NOMO-1 treated with dmso at 0.1 percent for 144 hours (cell line): ENCODE measurements around the gene CD33.

ENCODE experiments used
- DNase-seq: peaks from one replicate; lab custom pipeline; 2025; ENCODE audit not compliant: unreplicated experiment; lab: John Stamatoyannopoulos, UW

The CD33 gene

GRCh38 chr19:51224898-51225393, at the start of gene CD33:
Gene CD33 (plus strand): TSS chr19:51225080. CDS start chr19:51225119, 39 bp downstream.
- DNase-seq, result peak; percentile 70

DNA sequence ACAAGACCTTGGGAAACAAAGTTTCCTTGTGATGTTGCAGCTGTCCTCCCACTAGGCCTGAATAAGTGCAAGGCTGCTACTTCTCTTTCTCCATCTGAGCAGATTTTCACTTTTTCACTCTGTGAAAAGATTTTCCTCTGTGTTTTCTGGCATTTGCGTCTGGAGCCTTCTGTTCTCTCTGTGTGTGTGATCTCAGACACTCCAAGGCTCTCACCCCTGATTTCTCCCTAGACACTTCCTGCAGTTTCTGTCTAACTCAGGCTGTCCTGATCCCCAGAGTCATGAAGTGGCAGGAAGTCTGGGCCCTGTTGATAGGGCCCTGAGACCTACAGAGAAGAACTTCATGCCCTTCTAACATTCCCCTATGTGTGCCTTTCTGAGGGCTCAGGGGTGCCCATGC, 45.6 kb upstream of the CD33 start:
- DNase-seq, result no peak

DNA sequence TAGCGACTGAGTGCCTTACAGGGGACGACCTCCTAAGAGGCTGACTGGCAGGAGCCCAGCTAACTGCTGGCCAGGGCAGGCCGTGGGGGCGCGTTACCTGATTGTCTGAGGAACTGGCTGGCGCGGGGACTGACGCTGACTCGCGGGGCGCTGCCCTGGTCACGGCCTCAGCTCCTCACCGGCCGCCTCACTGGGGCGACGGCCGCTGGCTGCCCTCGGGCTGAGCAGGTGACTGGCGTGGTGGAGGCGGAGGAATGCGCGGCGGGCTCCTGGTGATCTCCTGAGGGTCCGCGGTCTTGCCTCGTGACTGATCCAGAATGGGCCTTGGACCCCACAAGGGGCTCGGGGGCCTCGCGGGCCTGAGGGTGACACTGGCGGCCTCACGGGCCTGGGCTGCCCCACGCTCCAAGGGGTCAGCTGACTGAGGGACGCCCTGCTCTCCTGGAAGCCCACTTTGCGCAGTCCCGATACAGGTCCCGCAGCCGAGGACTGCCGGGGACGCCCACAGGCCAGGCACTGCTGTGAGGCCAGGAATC, 43.4 kb upstream of the CD33 start:
- no peak for DNase-seq

GRCh38 chr19:51181913-51182419, 42.9 kb upstream of the CD33 start:
- peak; percentile 53 for DNase-seq

GRCh38 chr19:51183629-51184028, 41.3 kb upstream of the CD33 start:
- DNase-seq, result no peak

DNA sequence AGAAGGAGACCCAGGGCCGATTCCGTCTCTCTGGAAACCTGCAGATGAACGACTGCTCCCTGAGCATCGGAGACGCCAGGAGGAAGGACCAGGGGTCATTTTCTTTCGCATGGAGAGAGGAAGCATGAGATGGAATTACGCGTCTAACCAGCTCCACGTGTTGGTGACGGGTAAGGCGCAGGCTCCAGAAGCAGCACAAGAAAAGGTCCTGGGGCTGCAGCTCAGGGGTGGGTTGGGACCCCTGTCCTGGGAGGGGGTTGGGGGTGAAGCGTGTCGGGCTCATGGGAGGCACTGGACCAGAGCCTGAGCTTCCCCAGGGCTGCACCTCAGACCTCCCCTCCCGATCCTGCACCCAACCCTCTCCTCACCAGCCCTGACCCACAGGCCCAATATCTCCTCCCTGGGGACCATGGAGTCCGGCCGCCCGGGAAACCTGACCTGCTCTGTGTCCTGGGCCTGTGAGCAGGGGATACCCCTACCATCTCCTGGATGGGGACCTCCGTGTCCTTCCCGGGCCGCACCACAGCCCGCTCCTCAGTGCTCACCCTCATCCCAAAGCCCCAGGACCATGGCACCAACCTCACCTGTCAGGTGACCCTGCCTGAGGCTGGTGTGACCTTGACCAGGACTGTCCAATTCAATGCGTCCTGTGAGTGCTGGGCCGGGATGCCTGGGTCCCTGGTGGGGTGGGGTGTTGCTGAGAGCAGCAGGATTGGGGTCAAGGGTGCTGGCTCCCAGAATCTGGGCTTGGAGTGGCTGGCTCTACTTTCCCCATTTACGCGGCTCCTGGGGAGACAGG, 39.6 kb upstream of the CD33 start:
- DNase-seq, result no peak

- DNase-seq, result no peak
These were observed 39.0 kb upstream of the CD33 start for GRCh38 chr19:51185868-51186215.

GRCh38 chr19:51186323-51186722, 38.6 kb upstream of the CD33 start:
- no peak for DNase-seq

DNA sequence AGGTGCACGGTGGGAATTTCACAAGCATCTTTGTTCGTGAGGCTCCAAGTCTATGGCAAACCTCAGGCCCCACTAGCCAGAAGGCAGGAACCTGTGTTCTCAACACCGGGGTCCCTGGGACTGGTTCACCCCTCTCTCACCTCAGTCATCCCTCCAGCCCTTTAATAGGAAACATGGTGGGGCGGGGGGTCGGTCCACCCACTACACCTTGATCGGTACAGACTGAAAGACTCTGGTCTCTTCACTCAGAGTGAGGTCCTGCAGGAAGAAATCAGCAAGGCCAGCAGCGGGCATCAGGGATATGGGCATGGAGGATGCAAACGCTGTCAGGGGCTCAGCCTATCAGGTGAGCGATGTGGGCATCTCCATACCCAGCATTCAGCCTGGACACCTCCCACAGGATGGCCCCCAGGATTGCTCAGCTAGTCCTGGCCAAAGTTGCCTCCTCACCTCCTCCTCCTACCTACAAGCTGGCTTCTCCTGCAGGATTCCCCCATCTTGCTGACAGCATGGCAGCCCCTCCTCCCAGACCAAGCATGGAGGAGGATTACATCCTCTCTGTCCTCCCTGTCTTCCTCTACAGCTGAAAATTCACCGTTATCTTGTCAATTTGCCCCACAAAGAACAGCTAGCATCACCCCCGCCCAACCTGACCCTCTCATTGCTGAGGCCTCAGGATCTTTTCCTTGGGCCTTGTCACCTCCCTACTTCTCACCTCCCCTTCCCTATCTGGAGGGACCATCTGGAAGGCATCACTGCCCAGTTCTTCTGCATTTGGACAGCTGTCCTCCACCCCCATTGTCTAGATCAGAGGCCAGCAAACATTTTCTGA, 37.3 kb upstream of the CD33 start:
- no peak for DNase-seq

GRCh38 chr19:51188227-51188559, 36.7 kb upstream of the CD33 start:
- DNase-seq, result no peak

DNA sequence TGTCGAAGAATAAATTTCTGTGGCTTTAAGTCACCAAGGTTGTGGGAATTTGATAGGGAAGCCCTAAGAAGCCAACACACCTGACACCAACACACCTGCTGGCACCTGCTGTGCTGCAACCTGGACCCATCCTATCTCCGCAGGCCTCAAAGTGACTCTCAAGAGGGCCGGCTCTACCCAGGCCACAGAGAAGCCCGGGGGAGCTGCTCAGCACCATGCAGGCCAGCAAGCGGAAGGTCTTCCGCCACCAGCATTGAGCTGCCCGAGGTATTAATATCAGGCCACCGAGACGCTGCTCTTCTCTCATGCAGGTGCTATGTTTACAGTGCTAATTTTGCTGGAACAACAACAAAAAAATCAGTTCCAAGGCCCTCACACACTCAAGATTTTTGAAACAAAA, 32.2 kb upstream of the CD33 start:
- no peak for DNase-seq

DNA sequence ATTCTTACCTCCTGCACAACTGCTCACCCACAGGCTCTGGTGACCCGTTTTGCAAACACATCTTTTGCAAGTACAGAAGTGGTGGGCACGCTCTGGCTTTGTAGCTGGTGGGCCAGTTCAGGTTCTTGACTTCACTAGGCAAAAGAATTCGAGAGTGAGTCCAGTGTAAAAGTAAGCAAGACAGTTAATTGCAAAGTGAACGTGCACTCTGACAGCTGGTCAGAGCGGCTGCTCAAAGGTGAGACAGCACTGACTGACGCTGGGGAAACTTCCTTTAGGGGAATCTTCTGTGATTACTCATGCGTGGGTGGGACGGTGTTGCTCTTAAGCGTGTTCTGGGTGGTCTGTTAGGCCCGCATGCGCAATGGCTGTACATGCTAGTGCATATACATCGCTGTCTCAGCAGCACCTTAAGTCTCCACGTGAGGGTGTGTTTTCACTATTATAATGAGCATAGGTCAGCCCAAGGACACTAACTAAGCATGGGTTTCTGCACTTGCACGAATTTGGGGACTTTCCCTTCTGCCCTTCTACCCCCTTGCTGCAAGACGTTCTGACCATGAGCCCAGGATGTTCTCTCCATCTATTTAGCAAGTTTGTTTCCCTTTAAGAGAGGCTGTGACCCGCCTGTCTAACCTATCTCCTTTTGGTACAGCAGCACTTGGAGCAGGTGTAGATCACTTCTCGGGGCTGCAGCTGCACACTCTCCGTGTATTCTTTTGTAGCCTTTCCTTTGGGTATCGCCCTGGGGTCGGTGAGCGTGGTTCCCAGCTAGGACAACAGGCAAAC, 30.2 kb upstream of the CD33 start:
- DNase-seq, result no peak

GRCh38 chr19:51195316-51195586, 29.6 kb upstream of the CD33 start:
- DNase-seq, result no peak

GRCh38 chr19:51195616-51196015, 29.3 kb upstream of the CD33 start:
- no peak for DNase-seq

DNA sequence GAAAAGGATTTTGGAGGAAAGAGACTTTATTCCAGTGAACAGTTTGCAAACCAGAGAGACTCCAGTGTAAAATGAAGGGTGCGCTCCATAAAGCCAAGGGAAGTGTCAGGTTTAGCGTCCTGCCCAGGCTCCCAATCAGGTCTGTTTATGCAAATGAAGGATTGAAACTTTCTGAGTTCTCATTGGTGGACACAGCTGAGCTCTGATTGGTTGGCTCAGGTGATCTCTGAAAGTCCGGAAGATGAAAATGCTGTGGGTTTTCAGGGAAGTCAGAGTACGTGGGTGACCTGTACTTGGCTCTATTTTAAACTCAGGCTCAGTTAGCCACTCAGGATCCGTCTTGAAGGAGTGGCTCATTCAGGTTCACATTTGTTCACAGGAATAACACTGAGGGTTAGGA, 28.7 kb upstream of the CD33 start:
- no peak for DNase-seq

- no peak for DNase-seq
These were observed 26.2 kb upstream of the CD33 start for GRCh38 chr19:51198641-51199040.

DNA sequence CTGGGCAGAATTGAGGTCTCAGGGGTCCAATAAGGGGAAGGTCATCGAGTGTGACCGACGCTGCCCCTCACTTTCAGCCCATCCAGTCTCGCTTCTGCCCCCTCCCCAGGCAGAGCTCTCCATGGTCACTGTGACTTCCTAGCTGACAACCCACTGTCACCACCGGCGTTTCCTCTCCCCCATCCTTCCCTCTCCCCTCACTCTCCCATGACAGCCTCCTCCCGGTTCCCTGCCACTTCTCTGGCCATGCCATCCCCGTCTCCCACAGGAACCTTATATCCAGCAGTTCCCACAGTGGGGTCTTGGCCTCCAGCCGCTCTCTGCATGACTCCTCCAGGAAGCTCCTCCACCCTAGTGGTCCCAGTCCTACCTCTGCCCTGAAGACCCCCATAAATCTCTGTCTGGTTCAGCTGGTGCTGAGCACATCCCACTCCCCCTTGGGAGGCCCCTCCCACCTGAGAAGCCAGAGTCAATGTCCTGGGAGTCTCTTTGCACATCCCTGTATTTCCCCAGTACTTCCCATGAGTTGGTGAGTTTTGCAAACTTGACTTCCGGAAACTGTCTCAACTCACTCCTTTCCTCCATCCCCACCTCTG, 24.7 kb upstream of the CD33 start:
- no peak for DNase-seq

- DNase-seq, result no peak
These were observed 23.2 kb upstream of the CD33 start for GRCh38 chr19:51201712-51202111.

DNA sequence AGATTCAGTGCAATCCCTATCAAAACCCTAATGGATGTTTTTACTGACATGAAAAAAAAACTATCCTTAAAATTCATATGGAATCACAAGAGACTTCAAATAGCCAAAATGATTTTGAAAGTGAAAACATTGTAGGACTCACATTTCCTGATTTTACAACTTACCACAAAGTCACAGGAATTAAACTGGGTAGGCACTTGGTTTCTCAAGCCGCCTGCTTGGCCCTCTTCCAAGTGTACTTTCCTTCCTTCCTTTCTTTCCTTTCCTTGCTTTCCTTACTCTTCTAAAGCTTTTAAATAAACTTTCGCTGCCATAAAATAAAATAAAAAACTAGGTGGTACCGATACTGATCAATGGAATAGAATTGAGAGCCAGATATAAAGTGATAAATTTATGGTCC, 21.0 kb upstream of the CD33 start:
- no peak for DNase-seq

- no peak for DNase-seq
These were observed 20.6 kb upstream of the CD33 start for GRCh38 chr19:51204321-51204720.

- DNase-seq, result no peak
These were observed 17.1 kb upstream of the CD33 start for GRCh38 chr19:51207747-51208146.
